Activated T-helper 1 cell treated with anti-CD3 and anti-CD28 coated beads, Interleukin-12 subunit alpha, Interleukin-12 subunit beta, Interleukin-2, Interleukin-4 antibody, amounts not matched to agents 30 ng/mL and 10 ng/mL and 1 ng/mL, durations not matched to agents 14 hours and 24 hours and 36 hours (primary cell): Measurements from ENCODE around the gene DCLK1. TPM values are rescaled to one million over a fixed set of nuclear protein-coding genes. Genes with fewer than 3 reads are reported as not detected.
A peak's percentile ranks its signal among the peaks of the same experiment; 100 is the strongest.

Experiments used
- DNase-seq: peaks from one replicate; pipeline ENCODE4 v3.0.0; 2021; ENCODE audit warnings: low spot score
- H3K27ac Mint-ChIP-seq: one replicate; pipeline ENCODE4 v1.8.0; 2021; ENCODE audit warnings: mild to moderate bottlenecking, mixed read lengths
- H3K27me3 Mint-ChIP-seq: one replicate; pipeline ENCODE4 v1.8.0; 2022; ENCODE audit warnings: mild to moderate bottlenecking, moderate library complexity, mixed read lengths; ENCODE audit not compliant: insufficient read depth
- H3K36me3 Mint-ChIP-seq: one replicate; pipeline ENCODE4 v1.8.0; 2021; ENCODE audit warnings: low read depth, mixed read lengths
- H3K4me1 Mint-ChIP-seq: one replicate; pipeline ENCODE4 v1.8.0; 2021; ENCODE audit warnings: low read depth, mixed read lengths
- H3K4me3 Mint-ChIP-seq: one replicate; pipeline ENCODE4 v1.8.0; 2021; ENCODE audit warnings: mild to moderate bottlenecking, moderate library complexity, mixed read lengths
- H3K9me3 Mint-ChIP-seq: one replicate; pipeline ENCODE4 v1.8.0; 2021; ENCODE audit warnings: mixed read lengths
- intact Hi-C: fragments of 100-400 bp; cut with micrococcal nuclease; formaldehyde crosslinking; loops from one replicate; pipeline ENCODE4 v1.15.1; 2024
- total RNA-seq: library from RNA; stranded (reverse); gene quantifications from 2 replicates; pipeline ENCODE4 v1.2.3, GENCODE V29; 2022

Gene DCLK1
- total RNA-seq, 1 donor from 2014 or later: not detected

GRCh38 chr13:35733827-35734226 lies 397.4 kb downstream of the DCLK1 start:
- no peak for DNase-seq
- H3K9me3 Mint-ChIP-seq: no peaks in the 10 kb centered on the region
- intact Hi-C loops: no loop called here
- H3K27ac Mint-ChIP-seq: no peak overlapping the region
- H3K4me1 Mint-ChIP-seq: no peaks in the 10 kb centered on the region
- H3K36me3 Mint-ChIP-seq: no peaks in the 10 kb centered on the region
- H3K4me3 Mint-ChIP-seq: no peak overlapping the region
- no peaks in the 10 kb centered on the region for H3K27me3 Mint-ChIP-seq

- no peak overlapping the region for H3K4me3 Mint-ChIP-seq
- no peaks in the 10 kb centered on the region for H3K27me3 Mint-ChIP-seq
- H3K36me3 Mint-ChIP-seq: no peaks in the 10 kb centered on the region
- H3K9me3 Mint-ChIP-seq: no peaks in the 10 kb centered on the region
- DNase-seq: no peak
- H3K4me1 Mint-ChIP-seq: no peaks in the 10 kb centered on the region
- intact Hi-C loops: no loop called here
- no peak overlapping the region for H3K27ac Mint-ChIP-seq
Observed at GRCh38 chr13:35732565-35732964, 398.6 kb downstream of the DCLK1 start.

- intact Hi-C loops: no loop called here
- no peak for DNase-seq
- Mint-ChIP-seq H3K4me1 (no peaks in the 10 kb centered on the region), H3K27ac (no peak overlapping the region), H3K4me3 (no peak overlapping the region), H3K27me3 (no peaks in the 10 kb centered on the region), H3K36me3 (no peaks in the 10 kb centered on the region), H3K9me3 (no peaks in the 10 kb centered on the region)
Observed at GRCh38 chr13:35731471-35731870, 399.7 kb downstream of the DCLK1 start.

- Mint-ChIP-seq H3K27me3 (no peaks in the 10 kb centered on the region), H3K36me3 (no peaks in the 10 kb centered on the region), H3K4me1 (no peaks in the 10 kb centered on the region), H3K9me3 (no peaks in the 10 kb centered on the region), H3K27ac (no peak overlapping the region), H3K4me3 (no peak overlapping the region)
- no peak for DNase-seq
- intact Hi-C loops: no loop called here
Observed at GRCh38 chr13:35729926-35730627, 401.1 kb downstream of the DCLK1 start.

GRCh38 chr13:35727881-35728280 lies 403.3 kb downstream of the DCLK1 start:
- H3K27ac Mint-ChIP-seq: no peak overlapping the region
- no peak overlapping the region for H3K4me3 Mint-ChIP-seq
- no peak for DNase-seq
- H3K9me3 Mint-ChIP-seq: no peaks in the 10 kb centered on the region
- H3K27me3 Mint-ChIP-seq: peaks cover 4% of the 10 kb centered on the region
- H3K4me1 Mint-ChIP-seq: no peaks in the 10 kb centered on the region
- H3K36me3 Mint-ChIP-seq: no peaks in the 10 kb centered on the region
- intact Hi-C loops: no loop called here

GRCh38 chr13:35724446-35724845 lies 406.7 kb downstream of the DCLK1 start:
- no peak overlapping the region for H3K4me3 Mint-ChIP-seq
- no peaks in the 10 kb centered on the region for H3K9me3 Mint-ChIP-seq
- intact Hi-C loops: no loop called here
- DNase-seq: no peak
- H3K27me3 Mint-ChIP-seq: peaks cover 8% of the 10 kb centered on the region
- no peak overlapping the region for H3K27ac Mint-ChIP-seq
- H3K36me3 Mint-ChIP-seq: no peaks in the 10 kb centered on the region
- peaks cover 8% of the 10 kb centered on the region for H3K4me1 Mint-ChIP-seq

- Mint-ChIP-seq H3K27me3 (peaks cover 9% of the 10 kb centered on the region), H3K4me3 (no peak overlapping the region), H3K9me3 (no peaks in the 10 kb centered on the region), H3K27ac (no peak overlapping the region), H3K36me3 (no peaks in the 10 kb centered on the region), H3K4me1 (peaks cover 8% of the 10 kb centered on the region)
- no peak for DNase-seq
- intact Hi-C loops: no loop called here
Observed at GRCh38 chr13:35723821-35724220, 407.4 kb downstream of the DCLK1 start.

GRCh38 chr13:35723053-35723461 lies 408.1 kb downstream of the DCLK1 start:
- peaks cover 8% of the 10 kb centered on the region for H3K4me1 Mint-ChIP-seq

GRCh38 chr13:35722458-35723052 lies 408.6 kb downstream of the DCLK1 start:
- intact Hi-C loops: no loop called here
- Mint-ChIP-seq H3K27me3 (peaks cover 10% of the 10 kb centered on the region), H3K9me3 (no peaks in the 10 kb centered on the region), H3K4me1 (peaks cover 8% of the 10 kb centered on the region), H3K4me3 (no peak overlapping the region), H3K27ac (no peak overlapping the region), H3K36me3 (no peaks in the 10 kb centered on the region)
- DNase-seq: no peak

More at GRCh38 chr13:35723053-35723461, 408.1 kb downstream of the DCLK1 start:
- H3K27ac Mint-ChIP-seq: no peak overlapping the region
- DNase-seq: no peak
- no peak overlapping the region for H3K4me3 Mint-ChIP-seq
- peaks cover 10% of the 10 kb centered on the region for H3K27me3 Mint-ChIP-seq
- no peaks in the 10 kb centered on the region for H3K36me3 Mint-ChIP-seq
- intact Hi-C loops: no loop called here
- H3K9me3 Mint-ChIP-seq: no peaks in the 10 kb centered on the region

GRCh38 chr13:35720690-35721554 lies 410.3 kb downstream of the DCLK1 start:
- no peaks in the 10 kb centered on the region for H3K36me3 Mint-ChIP-seq
- peaks cover 8% of the 10 kb centered on the region for H3K4me1 Mint-ChIP-seq
- DNase-seq: peak; percentile 1
- no peak overlapping the region for H3K27ac Mint-ChIP-seq
- intact Hi-C loops: loop anchor here (2.0 kb wide), 1 partner anchor 90 kb away; no protein-coding TSS in a partner anchor
- no peak overlapping the region for H3K4me3 Mint-ChIP-seq
- H3K9me3 Mint-ChIP-seq: no peaks in the 10 kb centered on the region
- H3K27me3 Mint-ChIP-seq: peaks cover 10% of the 10 kb centered on the region

- no peaks in the 10 kb centered on the region for H3K9me3 Mint-ChIP-seq
- H3K27ac Mint-ChIP-seq: no peak overlapping the region
- no peaks in the 10 kb centered on the region for H3K36me3 Mint-ChIP-seq
- no peak for DNase-seq
- H3K4me3 Mint-ChIP-seq: no peak overlapping the region
- peaks cover 8% of the 10 kb centered on the region for H3K4me1 Mint-ChIP-seq
- intact Hi-C loops: loop anchor here (2.0 kb wide), 1 partner anchor 89 kb away; no protein-coding TSS in a partner anchor
- peaks cover 10% of the 10 kb centered on the region for H3K27me3 Mint-ChIP-seq
Observed at GRCh38 chr13:35720290-35720689, 410.9 kb downstream of the DCLK1 start.
